Stimulated activated CD4-positive, alpha-beta T cell treated with anti-CD3 and anti-CD28 coated beads, Interleukin-2, amount 100 ng/mL, for 48 hours (primary cell): ENCODE measurements around the gene BABAM2.
"Not testable (repeated sequence)": the region's sequence is repeated elsewhere in the genome, so short reads cannot be mapped to it uniquely, and the experiment has no call there.

Experiments used
- DNase-seq, 2 donors: peaks; one replicate each; pipeline ENCODE4 v3.0.0-alpha.2; 2020

BABAM2 gene

DNA sequence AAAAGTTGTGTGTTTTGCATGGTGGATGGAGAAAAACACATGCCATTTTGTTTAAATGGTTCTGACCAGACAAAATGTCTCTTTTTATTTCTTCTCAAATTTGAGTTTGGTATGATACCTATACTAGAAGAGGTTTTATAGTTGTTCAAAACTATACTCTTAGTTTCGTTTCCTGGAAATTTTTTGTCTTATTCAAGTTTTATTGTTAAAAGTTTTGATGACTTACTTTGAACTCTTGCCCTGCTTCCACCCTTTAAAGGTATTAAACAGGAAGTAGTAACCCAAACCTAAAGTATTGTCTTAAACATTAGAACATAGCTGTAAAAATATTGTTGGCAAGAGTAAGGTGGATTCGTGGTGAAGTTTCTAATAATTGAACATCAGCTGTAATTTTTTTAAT lies 98.2 kb downstream of the BABAM2 start:
- no peak for DNase-seq

DNA sequence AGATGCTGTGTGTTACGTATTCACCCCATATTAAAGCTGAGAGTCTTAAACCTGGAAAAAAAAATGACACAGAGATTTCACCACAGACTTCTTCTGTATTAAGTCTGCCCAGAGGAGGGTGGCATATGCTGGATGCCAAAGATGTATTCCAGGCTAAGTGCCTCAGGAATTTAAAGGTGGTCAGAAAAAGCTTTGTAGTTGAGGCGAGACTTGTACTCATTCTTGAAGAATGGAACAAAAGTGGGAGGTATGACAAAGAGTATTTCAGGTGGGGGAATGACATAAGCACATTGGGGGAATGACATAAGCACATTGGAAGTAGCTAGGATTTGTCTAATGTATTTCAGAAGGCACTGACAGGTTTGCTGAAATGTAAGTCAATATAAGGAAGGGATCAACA lies 98.6 kb downstream of the BABAM2 start:
- DNase-seq, result no peak

DNA sequence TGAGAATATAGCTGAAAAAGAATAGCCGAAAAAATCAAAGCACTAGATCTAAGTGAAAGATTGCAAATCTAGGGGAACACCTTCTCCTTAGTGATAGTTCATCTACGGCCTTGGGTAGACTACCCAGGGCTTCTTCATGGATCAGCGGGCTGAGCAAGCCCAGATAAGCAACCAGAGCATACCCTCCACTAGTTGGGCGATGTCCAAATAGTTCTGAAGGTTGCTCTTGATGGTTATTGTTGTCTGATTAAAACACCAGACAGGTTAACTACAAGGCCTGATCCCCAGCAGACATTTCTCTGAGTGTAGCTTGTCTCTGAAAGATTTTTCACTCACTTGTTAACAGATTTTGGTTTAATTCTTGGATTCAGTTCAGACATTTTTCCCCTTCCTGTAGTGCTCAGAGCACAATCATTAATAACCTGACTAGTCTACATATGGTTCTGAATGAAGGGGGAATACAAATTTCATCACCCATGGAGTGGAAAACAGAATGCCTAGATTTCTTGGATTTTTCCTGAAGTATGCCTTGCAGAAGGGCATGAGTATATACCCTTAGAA lies 99.6 kb downstream of the BABAM2 start:
- DNase-seq, result no peak

DNA sequence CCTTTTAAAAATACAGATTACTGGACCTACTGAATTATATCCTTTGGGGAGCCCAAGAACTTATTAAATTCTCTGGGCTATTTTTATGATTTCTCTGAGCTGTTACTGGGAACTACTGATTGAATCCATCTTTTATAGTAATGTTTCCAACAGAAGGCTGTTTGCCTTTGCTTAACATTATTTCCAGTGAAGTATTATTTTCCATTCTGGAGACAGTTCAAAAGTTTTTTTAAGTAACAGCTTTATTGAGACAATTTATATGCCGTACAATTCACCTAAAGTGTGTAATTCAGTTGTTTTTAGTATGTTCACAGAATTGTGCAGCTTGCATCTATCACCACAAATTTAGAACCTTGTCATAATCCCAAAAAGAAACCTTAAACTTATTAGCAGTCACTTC lies 100.6 kb downstream of the BABAM2 start:
- no peak for DNase-seq

DNA sequence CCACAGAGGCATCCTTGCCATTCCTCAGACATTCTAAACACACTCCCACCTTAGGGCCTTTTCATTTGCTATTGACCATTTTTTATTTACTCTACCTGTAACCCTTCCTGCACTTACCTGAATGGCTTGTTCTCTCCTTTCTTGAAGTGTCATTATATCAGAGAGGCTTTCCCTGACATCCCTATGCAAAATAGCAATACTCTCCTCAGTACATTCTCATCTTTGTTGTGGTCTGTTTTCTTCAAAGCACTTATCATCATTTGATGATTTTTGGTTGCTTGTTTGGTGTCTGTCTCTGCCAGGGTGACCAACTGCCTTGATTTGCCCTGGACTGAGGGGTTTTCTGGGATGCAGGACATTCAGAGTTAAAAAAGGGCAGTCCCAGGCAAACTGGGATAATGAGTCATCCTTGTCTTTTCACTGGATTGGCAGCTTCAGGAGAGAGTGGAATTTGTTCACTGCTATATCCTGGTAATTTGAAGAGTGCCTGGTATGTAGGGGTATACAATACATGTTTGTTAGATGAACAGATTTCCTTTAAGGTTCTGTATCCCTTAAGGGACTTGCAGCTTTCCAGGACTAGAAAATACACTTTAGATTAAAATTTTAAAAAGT lies 102.4 kb downstream of the BABAM2 start:
- no peak for DNase-seq

DNA sequence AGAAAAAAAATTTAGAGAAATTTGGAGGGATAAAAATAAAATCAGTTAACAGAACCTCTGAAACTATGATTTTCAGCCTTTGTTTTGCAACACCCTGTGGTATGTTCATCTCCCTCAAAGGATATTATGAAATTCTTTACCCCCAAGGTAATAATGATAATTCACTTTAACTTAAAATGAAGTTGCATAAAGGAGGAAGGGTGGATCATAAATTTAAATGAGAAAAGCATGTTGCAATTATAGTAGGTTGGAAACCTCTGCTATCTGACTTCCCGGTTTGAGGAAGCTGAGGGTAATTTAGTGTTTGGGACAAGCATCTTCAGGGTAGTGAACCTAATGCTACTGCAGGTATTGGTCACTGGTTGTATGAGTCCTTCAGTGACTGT lies 102.9 kb downstream of the BABAM2 start:
- DNase-seq, result no peak

DNA sequence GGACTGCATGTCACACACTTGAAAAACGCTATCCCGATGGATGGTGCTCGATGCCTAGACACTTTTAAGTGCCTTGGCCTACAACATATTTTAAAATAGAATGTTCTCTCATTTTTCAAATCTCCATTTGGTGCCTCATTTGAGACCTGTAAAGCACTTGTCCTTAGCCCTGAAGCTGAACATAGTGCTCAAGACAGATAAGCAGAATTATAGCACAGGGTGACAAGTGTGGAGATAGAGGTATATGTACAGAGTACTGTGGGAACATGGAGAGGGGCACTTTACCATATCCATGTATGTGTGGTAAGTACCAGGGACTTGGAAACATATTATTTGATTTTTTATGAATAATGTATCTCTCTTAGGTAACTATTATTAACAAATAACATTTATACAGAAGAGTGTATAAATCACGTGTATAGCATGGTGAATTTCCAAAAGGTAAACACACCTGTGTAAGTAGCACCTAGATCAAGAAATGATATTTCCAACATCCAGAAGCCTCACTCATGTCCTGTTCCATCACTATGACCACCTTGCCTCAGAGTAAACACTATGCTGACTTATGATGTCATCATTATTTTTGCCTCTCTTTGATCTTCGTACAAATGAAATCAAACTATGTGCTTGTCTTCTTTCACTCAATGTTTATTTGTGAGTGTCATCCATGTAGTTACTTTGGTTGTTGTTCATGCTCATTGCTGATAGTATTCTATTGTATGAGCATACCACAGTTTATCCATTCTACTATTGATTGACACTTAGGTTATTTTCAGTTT lies 103.6 kb downstream of the BABAM2 start:
- DNase-seq, result no peak

DNA sequence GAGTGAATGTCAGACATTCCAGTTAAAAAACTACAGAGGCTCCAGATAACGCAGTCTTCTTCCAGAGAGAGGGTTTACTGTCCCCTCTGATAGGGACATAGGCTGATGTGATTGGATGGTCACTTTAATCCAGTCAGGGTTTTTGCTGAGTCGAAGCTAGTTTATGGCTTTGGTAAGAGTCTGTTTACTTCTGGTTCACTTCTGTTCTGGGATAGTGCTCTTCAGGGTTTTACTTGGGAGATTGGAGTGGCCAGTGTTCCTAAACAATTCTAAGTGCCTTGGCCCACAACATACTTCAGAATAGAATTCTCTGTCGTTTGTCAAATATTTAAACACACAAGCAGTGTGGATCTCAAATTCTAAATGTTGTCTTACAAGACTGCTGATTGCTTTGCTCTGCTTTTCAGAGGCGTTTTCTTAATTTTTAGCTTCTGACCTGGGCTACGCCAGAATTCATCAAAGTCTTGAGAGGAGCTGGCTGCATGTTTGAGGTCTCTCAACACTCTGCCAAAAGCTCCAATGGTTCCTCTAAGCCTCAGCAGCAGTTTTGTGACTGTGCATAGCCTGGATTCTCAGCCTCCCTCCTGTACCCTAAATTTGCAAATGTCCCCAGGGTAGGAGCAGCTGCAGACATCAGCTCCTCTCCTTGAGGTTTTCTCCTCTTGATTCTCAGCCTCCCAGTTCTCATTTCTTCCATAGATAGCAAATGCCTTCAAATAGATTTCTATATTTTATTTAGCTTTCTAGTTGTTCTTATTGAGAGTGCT lies 105.8 kb downstream of the BABAM2 start:
- DNase-seq, result no peak

DNA sequence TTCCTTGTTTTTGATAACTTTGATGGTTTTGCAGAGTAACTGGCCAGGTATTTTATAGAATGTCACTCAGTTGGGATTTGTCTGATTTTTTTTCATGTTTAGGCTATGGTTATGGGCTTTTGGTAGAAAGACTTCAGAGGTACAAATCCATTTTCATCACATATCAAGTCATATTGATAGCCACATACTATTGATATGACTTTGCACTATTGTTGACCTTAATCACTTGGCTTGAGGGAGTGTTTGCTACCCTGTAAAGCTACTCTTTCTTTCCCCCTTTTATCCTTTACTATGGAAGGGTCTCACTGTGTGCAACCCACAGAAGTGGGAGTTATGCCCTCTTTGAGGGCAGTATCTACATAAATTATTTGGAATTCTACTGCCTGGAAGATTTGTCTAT lies 109.8 kb downstream of the BABAM2 start:
- no peak for DNase-seq

DNA sequence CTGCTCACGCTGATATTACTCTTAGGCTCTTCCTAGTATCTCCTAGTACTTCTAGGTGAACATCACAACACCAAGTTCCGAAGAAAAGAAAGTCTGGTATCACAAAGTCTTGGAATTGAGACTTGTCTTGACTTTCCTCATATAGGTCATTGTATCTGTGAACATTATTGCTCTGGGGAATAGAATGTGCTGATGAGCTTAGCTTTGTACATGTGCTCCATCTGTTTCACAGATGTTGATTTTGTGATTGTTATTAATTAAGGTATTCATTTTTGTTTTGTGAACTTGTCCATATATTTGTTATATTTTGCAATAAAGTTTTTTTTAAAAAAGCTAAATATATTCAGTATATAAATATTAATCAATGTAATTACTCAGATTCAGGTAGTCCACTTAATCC lies 111.7 kb downstream of the BABAM2 start:
- DNase-seq, result no peak

DNA sequence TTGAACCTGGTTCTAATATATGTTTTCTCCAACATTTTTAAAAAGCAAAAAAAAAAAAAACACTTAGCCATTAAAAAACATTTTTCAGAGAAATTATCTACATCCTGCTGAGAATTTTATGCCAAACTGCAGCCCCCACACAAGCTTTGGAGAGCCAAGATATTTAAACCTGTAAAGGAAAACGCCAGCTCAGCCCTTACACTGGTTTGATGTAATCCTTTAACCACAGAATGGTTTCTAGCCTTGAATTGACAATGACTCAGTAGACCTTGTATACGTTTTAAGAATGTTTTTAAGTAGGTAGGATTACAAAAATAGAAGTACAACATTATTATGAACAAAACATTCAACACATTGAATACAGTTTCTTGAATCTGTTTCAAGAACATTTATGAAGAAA lies 113.6 kb downstream of the BABAM2 start:
- peak in 1 of 2 donors; percentile 3 for DNase-seq

DNA sequence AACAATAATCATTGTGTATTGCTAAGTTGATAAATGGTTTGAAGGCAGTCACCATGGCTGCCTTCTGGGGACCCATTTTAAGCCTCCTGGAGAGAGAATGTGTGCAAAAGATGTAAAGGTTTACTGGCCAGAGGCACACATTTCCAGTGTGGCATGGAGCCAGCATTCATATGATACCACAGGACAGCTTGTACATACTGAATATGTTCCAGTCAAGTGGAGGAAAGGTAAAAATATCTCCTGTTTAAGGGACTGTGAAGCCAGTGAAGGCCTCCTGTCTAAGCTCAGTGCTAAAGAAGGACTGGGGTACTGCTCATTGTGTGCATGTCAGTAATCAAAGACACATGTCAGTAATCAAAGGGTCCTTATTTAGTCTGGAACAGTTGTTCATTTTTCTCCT lies 119.2 kb downstream of the BABAM2 start:
- no peak for DNase-seq

DNA sequence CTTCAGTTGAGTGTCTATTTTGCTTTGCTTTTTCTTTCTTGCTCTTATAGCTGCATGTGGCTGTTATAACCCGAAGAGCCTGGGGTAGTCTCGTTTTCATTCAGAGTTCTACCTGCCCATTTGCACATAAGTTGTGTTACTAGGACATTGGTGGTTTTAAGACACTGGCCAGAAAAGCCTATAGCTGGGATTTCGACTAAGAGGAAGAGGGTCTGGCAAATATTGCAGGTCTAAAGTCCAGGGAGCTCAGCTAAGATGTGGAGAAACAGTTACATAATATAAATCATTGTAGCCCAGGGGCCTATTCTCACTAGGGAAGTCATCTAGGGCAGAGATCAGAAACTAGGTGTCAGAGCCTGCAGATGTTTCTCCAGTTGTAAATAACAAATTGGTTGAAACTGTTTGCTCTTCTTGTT lies 120.8 kb downstream of the BABAM2 start:
- no peak for DNase-seq

DNA sequence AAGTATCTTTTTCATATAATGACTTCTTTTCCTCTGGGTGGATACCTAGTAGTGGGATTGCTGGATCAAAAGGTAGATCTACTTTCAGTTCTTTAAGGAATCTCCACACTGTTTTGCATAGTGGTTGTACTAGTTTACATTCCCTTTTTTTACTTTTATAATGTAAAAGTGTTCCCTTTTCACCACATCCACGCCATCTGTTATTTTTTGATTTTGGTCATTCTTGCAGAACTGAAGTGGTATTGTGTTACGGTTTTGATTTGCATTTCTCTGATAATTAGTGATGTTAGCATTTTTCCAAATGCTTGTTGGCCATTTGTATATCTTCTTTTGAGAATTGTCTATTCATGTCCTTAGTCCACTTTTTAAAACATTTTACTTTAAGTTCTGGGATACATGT lies 127.9 kb downstream of the BABAM2 start:
- not testable (repeated sequence) for DNase-seq

DNA sequence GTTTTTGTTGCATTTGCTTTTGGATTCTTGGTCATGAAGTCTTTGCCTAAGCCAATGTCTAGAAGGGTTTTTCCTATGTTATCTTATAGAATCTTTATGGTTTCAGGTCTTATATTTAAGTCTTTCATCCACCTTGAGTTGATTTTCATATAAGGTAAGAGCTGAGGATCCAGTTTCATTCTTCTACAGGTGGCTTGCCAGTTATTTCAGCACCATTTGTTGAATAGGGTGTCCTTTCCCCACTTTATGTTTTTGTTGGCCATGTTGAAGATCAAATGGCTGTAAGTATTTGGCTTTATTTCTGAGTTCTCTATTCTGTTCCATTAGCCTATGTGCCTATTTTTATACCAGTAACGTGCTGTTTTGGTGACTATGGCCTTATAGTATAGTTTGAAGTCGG lies 129.0 kb downstream of the BABAM2 start:
- DNase-seq, result not testable (repeated sequence)

DNA sequence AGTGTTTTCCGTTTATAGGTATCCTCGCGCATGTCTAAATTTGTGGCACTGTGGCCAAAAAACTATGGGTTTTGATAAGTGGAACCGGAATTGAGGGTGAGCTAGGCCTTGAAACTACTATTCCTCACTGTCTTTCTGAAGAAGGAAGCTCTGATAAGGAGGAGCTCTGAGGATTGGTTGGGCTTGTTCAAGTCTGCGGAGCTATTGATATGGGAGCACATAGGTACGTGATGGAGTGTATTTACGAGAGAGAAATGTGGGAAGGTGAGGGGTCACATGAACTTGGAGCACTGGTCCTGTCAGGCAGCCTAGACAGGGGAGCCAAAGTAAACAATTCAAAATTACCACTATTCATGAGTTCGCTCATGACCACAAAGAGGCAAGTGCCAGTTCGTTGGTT lies 131.4 kb downstream of the BABAM2 start:
- DNase-seq, result no peak

DNA sequence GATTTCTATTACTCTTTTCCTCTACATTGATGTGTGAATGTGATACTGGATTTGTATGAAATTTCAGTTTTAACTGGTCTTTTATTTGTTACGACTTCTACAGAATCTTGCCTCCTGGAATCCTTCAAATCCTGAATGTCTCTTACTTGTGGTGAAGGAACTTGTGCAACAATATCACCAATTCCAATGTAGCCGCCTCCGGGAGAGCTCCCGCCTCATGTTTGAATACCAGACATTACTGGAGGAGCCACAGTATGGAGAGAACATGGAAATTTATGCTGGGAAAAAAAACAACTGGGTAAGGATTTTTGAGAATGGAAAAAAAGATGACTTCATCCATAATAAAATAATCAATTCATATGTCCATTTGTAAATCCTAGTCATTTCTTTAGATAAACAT lies 134.6 kb downstream of the BABAM2 start:
- DNase-seq, result no peak

DNA sequence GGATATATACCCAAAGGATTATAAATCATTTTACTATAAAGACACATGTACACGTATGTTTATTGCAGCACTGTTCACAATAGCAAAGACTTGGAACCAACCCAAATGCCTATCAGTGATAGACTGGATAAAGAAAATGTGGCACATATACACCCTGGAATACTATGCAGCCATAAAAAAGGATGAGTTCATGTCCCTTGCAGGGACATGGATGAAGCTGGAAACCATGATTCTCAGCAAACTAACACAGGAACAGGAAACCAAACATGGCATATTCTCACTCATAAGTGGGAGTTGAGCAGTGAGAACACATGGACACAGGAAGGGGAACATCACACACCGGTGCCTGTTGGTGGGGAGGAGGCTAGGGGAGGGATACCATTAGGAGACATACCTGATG lies 135.7 kb downstream of the BABAM2 start:
- DNase-seq, result not testable (repeated sequence)

DNA sequence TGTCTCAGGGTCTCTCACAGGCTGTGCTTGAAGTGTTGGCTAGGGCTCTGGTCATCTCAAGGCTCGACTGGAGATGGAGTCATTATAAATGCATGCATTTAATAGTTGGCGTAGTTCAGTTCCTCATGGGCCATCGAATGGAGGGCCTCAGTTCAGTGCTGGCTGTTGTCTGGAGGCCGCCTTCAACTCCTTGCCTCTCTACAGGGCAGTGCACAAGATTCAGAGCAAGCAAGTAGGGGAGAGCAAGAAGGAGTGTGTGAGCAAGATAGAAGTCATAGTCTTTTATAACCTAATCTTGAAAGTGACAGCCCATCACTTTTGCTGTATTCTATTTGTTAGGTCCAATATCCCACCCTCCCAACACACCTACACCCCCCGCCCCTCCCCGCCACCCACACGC lies 137.5 kb downstream of the BABAM2 start:
- no peak for DNase-seq

DNA sequence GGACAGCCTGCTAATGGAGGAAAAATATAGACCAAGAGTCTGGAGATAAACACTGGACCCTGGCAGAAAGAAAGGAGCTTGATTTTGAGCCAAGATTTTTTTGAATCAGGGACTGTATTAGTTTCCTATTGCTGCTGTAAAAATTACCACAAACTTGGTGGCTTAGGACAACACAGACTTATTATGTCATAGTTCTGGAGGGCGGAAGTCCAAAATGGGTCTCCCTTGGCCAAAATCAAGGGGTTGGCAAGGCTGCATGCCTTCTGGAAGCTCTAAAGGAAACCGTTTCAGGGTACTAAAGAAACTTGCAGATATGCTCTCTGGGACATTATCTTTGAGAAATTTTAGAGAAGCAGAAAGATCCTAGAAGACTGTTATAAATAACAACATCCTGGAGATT lies 140.1 kb downstream of the BABAM2 start:
- DNase-seq, result no peak

DNA sequence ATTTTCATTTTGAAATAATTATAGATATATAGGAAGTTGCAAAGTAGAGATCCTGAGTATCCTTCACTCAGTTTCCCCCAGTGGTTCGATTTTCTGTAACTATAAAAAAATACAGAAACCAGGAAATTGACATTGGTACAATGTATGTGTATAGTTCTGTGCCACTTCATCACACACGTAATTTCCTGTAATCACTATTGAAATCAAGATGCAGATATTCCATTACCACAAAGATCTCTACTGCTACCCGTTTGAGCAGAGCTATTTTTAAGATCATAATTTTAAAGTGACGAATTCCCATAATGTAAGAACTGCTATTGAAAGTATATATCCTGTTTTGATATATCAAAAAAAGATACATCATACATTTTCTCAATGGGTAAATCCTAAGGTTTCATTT lies 142.3 kb downstream of the BABAM2 start:
- no peak for DNase-seq

DNA sequence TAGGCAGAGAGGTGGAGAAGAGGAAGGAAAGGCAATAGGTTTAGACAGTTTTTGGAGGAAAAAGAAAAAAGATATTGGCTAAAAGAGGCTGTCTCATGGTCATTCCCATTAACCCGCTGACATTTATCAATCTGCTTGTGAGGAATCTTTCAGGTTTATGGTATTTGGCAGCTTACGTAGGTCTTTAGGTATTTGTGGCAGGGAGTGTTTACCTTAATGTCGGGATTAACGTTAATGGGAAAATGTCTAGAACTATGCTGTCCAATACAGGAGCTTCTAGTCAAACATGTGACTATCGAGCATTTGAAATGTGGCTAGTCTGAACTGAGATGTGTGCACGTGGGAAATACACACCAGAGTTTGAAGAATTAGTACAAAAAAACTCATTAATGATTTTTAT lies 144.2 kb downstream of the BABAM2 start:
- no peak for DNase-seq

DNA sequence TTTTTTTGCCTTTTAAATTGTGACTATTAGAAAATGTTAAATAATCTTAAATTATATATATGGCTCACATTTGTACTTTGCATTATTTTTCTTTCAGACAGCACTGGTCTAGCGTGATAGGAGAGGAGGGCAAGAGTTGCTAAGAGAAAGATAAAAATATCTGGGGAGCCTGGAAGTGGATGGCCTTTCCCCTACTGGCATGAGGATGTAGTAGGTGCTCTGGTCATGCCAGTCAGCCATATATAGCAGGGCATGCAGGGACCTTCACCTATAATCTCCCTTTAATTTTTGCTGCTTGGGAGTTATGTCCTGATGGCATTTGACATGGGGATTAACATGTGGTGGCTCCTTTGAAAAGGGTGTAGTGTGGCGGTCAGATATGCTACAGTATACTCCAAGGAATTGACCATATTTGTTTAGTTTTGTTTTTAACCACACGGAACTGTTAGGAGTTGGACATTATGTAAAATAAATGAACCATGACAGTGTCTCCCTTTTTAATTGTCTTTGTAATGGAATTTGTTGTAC lies 144.7 kb downstream of the BABAM2 start:
- DNase-seq, result no peak

DNA sequence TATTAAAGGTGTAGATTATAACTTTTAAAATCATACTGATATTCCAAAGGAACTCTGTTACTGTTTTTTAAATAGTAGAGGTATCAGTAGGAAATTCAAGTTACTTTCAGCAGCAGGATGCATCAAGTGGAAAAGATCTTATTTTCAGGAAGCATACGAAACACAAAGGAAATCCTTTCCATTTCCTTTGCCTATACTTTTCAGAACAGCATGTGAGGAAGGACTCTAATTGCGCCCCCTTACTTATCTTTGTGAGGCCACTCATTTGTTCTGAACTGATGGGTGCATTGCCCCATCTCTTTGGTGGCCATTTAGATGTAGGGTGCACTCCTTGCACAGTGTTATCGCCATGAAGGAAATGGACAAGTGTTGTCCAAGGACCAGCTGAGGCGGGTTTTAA lies 145.3 kb downstream of the BABAM2 start:
- DNase-seq, result no peak
